PC-9 (cell line): Measurements from ENCODE around the gene VASP. TPM values are rescaled to one million over a fixed set of nuclear protein-coding genes. Genes with fewer than 3 reads are reported as not detected.
A peak's percentile ranks its signal among the peaks of the same experiment; 100 is the strongest.

ENCODE experiments used
- BruUV-seq: library from RNA; stranded (reverse); fragments of 400-500 nt; replicated peaks from 2 replicates; lab custom pipeline; 2021; lab: Mats Ljungman, UMichigan
- CTCF ChIA-PET: fragments of 300-600 bp; sonication (Branson Sonifier 250); formaldehyde crosslinking; loops from one replicate; lab custom pipeline; 2022; ENCODE audit warnings: antibody characterized with exemption; lab: Charles Lee
- POLR2A ChIA-PET: fragments of 300-600 bp; sonication (Branson Sonifier 250); formaldehyde crosslinking; loops from one replicate; lab custom pipeline; 2022; ENCODE audit warnings: antibody characterized with exemption; ENCODE audit not compliant: unreplicated experiment; lab: Charles Lee
- DNase-seq, 2 experiments: peaks; one replicate each; pipeline versions ENCODE4 v3.0.0 to v3.0.0-alpha.2; 2015 to 2022; ENCODE audit warnings: mixed read lengths in 1 of 2
- H2AFZ ChIP-seq: fragments of 200-600 bp; sonication (generic); 2 replicates; pipeline ENCODE4 v1.8.1; 2017; ENCODE audit warnings: antibody characterized with exemption
- H3F3A ChIP-seq: fragments of 200-600 bp; sonication (generic); 2 replicates; pipeline ENCODE4 v1.8.1; 2017; ENCODE audit warnings: antibody characterized with exemption, mild to moderate bottlenecking, low read depth; ENCODE audit not compliant: insufficient read depth
- H3K27ac ChIP-seq: fragments of 200-600 bp; sonication (generic); 2 replicates; pipeline ENCODE4 v1.6.1; 2016; ENCODE audit warnings: mixed run types
- H3K27me3 ChIP-seq: fragments of 200-600 bp; sonication (generic); 2 replicates; pipeline ENCODE4 v1.6.1; 2016; ENCODE audit warnings: low read depth, mixed run types; ENCODE audit not compliant: insufficient read depth
- H3K36me3 ChIP-seq: fragments of 200-600 bp; sonication (generic); 2 replicates; pipeline ENCODE4 v1.6.1; 2016; ENCODE audit warnings: low read depth, mixed run types
- H3K4me1 ChIP-seq: fragments of 200-600 bp; sonication (generic); replicated peaks from 2 replicates; pipeline ENCODE4 v1.6.1; 2016; ENCODE audit warnings: mixed run types; ENCODE audit not compliant: insufficient read depth
- H3K4me2 ChIP-seq: fragments of 200-600 bp; sonication (generic); 2 replicates; pipeline ENCODE4 v1.6.1; 2017; ENCODE audit warnings: mixed run types
- H3K4me3 ChIP-seq: fragments of 200-600 bp; sonication (generic); 2 replicates; pipeline ENCODE4 v1.6.1; 2016; ENCODE audit warnings: mixed run types
- H3K79me2 ChIP-seq: fragments of 200-600 bp; sonication (generic); 2 replicates; pipeline ENCODE4 v1.6.1; 2017; ENCODE audit warnings: low read depth, mixed run types
- H3K9me2 ChIP-seq: fragments of 200-600 bp; sonication (generic); 2 replicates; pipeline ENCODE4 v1.8.1; 2017; ENCODE audit warnings: mild to moderate bottlenecking; ENCODE audit not compliant: insufficient read depth
- H3K9me3 ChIP-seq: fragments of 200-600 bp; sonication (generic); 2 replicates; pipeline ENCODE4 v1.8.1; 2016; ENCODE audit warnings: low read depth; ENCODE audit not compliant: insufficient read depth
- H4K20me1 ChIP-seq: fragments of 200-600 bp; sonication (generic); 2 replicates; pipeline ENCODE4 v1.8.1; 2017; ENCODE audit not compliant: insufficient read depth
- EZH2 ChIP-seq: fragments of 200-600 bp; sonication (generic); IDR thresholded peaks from 2 replicates; pipeline ENCODE4 v1.8.0; 2017; ENCODE audit warnings: antibody characterized with exemption, low read depth
- intact Hi-C: fragments of 100-400 bp; cut with micrococcal nuclease; formaldehyde crosslinking; loops from one replicate; pipeline ENCODE4 v1.10.0; 2022; ENCODE audit not compliant: unreplicated experiment
- total RNA-seq: library from RNA; stranded (reverse); gene quantifications from 2 replicates; pipeline ENCODE4 v1.2.3, GENCODE V29; 2021
- TF ChIP-seq, protein P1 (sequence below): fragments of 200-600 bp; sonication (generic); conservative IDR thresholded peaks from 2 replicates; pipeline ENCODE4 v1.6.1; 2017; ENCODE audit warnings: mixed run types, antibody characterized with exemption, mild to moderate bottlenecking, moderate library complexity

Gene VASP
- total RNA-seq, 1 experiment from 2014 or later, result 123 TPM

DNA sequence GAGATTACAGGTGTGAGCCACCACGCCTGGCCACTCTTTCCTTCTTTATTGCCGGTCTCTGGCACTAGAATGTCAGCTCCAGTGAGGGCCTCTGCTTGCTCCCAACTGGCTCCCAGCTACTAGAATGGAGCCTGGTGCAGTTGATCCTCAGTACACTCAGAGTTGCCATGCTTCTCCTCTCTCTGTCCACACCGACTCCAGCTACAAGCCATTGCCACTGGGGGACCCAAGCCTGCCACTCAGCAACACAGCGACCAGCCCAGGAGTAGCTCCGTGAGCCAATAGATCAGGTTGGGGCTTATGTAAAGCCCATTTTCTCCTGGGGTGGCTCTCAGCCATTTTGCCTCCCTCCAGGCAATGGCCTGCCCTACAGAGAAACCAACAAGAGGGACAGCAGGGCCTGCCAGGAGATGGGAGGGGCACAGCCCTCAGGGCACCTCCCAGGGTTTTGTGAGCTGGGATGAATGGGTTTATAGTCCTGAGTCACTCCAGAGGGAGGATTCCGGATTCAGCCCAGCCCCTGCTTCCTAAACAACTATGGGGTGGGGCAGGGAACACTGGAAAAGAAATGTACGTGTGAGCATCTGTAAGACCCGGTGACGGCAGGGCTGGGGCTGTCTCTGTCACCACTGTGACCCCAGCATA lies 40.8 kb downstream of the VASP start:
- Histone ChIP-seq H3K79me2 (no peaks in the 10 kb centered on the region), H3K36me3 (no peaks in the 10 kb centered on the region; the same call in 1 of the 2 replicates), H3K4me1 (peaks cover 17% of the 10 kb centered on the region), H3K9me2 (no peaks in the 10 kb centered on the region), H2AFZ (0 out of 2 replicates have a peak overlapping the region, but pooled peaks have one; percentile 50), H3K27me3 (no peaks in the 10 kb centered on the region), H4K20me1 (no peaks in the 10 kb centered on the region), H3K27ac (peak overlapping the region; percentile 74), H3K9me3 (no peaks in the 10 kb centered on the region), H3K4me3 (no peak overlapping the region), H3K4me2 (peak overlapping the region; percentile 65), H3F3A (peaks cover 27% of the 10 kb centered on the region; the same call in 1 of the 2 replicates)
- ChIA-PET CTCF (interaction anchor here (0.7 kb wide), 1 partner anchor 942 kb away, joined by 6 read pairs; no protein-coding TSS in a partner anchor), POLR2A (no interaction called here)
- TF ChIP-seq EZH2, result no peak
- TF ChIP-seq, protein P1, sequence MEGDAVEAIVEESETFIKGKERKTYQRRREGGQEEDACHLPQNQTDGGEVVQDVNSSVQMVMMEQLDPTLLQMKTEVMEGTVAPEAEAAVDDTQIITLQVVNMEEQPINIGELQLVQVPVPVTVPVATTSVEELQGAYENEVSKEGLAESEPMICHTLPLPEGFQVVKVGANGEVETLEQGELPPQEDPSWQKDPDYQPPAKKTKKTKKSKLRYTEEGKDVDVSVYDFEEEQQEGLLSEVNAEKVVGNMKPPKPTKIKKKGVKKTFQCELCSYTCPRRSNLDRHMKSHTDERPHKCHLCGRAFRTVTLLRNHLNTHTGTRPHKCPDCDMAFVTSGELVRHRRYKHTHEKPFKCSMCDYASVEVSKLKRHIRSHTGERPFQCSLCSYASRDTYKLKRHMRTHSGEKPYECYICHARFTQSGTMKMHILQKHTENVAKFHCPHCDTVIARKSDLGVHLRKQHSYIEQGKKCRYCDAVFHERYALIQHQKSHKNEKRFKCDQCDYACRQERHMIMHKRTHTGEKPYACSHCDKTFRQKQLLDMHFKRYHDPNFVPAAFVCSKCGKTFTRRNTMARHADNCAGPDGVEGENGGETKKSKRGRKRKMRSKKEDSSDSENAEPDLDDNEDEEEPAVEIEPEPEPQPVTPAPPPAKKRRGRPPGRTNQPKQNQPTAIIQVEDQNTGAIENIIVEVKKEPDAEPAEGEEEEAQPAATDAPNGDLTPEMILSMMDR, result no peak
- TSS peak; percentile 8 for BruUV-seq
- intact Hi-C loops, result loop anchor here (1.0 kb wide), 1 partner anchor 36 kb away; the partner anchor contains the start of gene OPA3
- DNase-seq, result peak; percentile 90 to 95

DNA sequence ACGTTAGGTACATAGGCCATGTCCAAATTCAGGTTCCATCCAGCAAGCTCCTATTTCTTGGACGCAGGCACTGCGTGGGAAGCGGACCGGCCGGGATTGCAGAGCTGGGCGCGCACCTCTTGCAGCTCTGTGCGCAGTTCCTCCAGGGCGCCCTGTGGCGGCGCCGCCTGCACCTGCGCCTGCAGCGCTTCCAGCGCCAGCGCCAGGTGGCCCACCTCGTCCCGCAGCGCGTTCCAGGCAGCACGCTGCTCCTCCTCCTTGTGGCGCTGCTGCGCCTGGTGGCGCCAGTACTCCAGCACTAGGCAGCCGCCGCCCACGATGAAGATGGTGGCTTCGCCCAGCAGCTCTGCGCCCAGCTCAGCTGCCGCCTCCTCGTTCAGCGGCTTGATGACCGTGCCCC lies 46.2 kb downstream of the VASP start:
- ChIA-PET POLR2A (no interaction called here), CTCF (no interaction called here)
- H3K4me1 ChIP-seq, result peaks cover 6% of the 10 kb centered on the region; the same call in 1 of the 2 replicates
- peaks cover 21% of the 10 kb centered on the region for H3F3A ChIP-seq
- H2AFZ ChIP-seq, result no peak overlapping the region
- no peaks in the 10 kb centered on the region for H3K27me3 ChIP-seq
- intact Hi-C loops, result no loop called here
- no peak for DNase-seq
- H3K27ac ChIP-seq, result no peak overlapping the region
- no peak for TF ChIP-seq EZH2
- TF ChIP-seq, protein P1, result no peak
- no peak overlapping the region for H3K4me3 ChIP-seq
- H3K9me3 ChIP-seq, result no peaks in the 10 kb centered on the region
- H3K4me2 ChIP-seq, result no peak overlapping the region
- no peaks in the 10 kb centered on the region for H3K79me2 ChIP-seq
- no TSS peak for BruUV-seq
- no peaks in the 10 kb centered on the region for H3K9me2 ChIP-seq
- 0 out of 2 replicates have a peak, but pooled peaks cover 3% of the 10 kb centered on the region for H4K20me1 ChIP-seq
- no peaks in the 10 kb centered on the region; the same call in 1 of the 2 replicates for H3K36me3 ChIP-seq

DNA sequence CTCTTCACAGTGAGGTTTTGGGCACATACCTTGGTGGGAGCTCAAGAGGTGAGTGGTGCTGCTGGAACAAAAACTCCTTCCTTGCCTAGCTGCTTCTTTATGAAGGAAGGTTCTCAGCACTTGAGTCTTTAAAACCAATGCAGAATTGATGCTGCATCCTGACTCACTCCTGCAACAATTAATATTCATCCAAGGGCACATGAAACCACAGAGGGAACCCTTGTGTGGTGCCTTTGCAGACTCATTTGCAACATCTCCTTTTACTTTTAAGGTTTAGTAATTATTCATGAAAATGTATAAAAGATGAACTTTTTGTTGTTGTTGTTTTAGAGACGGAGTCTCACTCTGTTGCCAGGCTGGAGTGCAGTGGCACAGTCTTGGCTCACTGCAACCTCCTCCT lies 47.2 kb downstream of the VASP start:
- Histone ChIP-seq H3K9me3 (no peaks in the 10 kb centered on the region), H3K4me3 (no peak overlapping the region), H3K27ac (no peak overlapping the region), H3F3A (peaks cover 13% of the 10 kb centered on the region), H3K4me1 (no peaks in the 10 kb centered on the region), H3K36me3 (no peaks in the 10 kb centered on the region; the same call in 1 of the 2 replicates), H3K4me2 (no peak overlapping the region), H4K20me1 (0 out of 2 replicates have a peak, but pooled peaks cover 3% of the 10 kb centered on the region), H3K9me2 (no peaks in the 10 kb centered on the region), H3K79me2 (no peaks in the 10 kb centered on the region), H3K27me3 (no peaks in the 10 kb centered on the region), H2AFZ (no peak overlapping the region)
- no peak for TF ChIP-seq EZH2
- TF ChIP-seq, protein P1, result no peak
- ChIA-PET POLR2A (interaction anchor here (0.6 kb wide), 1 partner anchor 165 kb away, joined by 5 read pairs; no protein-coding TSS in a partner anchor), CTCF (no interaction called here)
- intact Hi-C loops, result no loop called here
- no peak for DNase-seq
- no TSS peak for BruUV-seq
